NB4 (cell line): ENCODE data around the gene CACNA1D.

Experiments
- CTCF ChIP-seq: IDR thresholded peaks from one replicate; pipeline ENCODE4 v1.5.1; 2012; ENCODE audit warnings: low read depth, low read length
- MAX ChIP-seq: IDR thresholded peaks from 2 replicates; pipeline ENCODE4 v1.6.1; 2011; ENCODE audit warnings: low read depth, low read length
- MYC ChIP-seq: IDR thresholded peaks from 2 replicates; pipeline ENCODE4 v1.6.1; 2011; ENCODE audit warnings: low read depth, low read length
- POLR2A ChIP-seq: IDR thresholded peaks from 2 replicates; pipeline ENCODE4 v1.6.1; 2011; ENCODE audit warnings: mild to moderate bottlenecking; ENCODE audit not compliant: insufficient read length; ENCODE audit errors: extremely low read depth

- no peak for TF ChIP-seq POLR2A
- TF ChIP-seq CTCF: no peak
- no peak for TF ChIP-seq MAX
- TF ChIP-seq MYC: no peak
Measured at GRCh38 chr3:53724566-53724965, 230.2 kb downstream of the CACNA1D start.
